Nephron (organoid): Measurements from ENCODE around the gene ZHX3.

ENCODE experiments used
- H3K27ac Mint-ChIP-seq, 3 experiments: 2 replicates each; pipeline ENCODE4 v1.8.0; 2020; ENCODE audit warnings: mixed read lengths in 3 of 3, mild to moderate bottlenecking in 2 of 3, moderate library complexity in 1 of 3
- H3K27me3 Mint-ChIP-seq: 2 replicates; pipeline ENCODE4 v1.8.0; 2021; ENCODE audit warnings: low read depth, mild to moderate bottlenecking, moderate library complexity, mixed read lengths
- H3K36me3 Mint-ChIP-seq: 2 replicates; pipeline ENCODE4 v1.8.0; 2020; ENCODE audit warnings: low read depth, mixed read lengths
- H3K4me1 Mint-ChIP-seq: 2 replicates; pipeline ENCODE4 v1.8.0; 2020; ENCODE audit warnings: mixed read lengths
- H3K4me3 Mint-ChIP-seq, 3 experiments: 2 replicates each; pipeline ENCODE4 v1.8.0; 2020; ENCODE audit warnings: mild to moderate bottlenecking in 3 of 3, mixed read lengths in 3 of 3, moderate library complexity in 2 of 3
- H3K9me3 Mint-ChIP-seq: 2 replicates; pipeline ENCODE4 v1.8.0; 2020; ENCODE audit warnings: mixed read lengths
- CTCF ChIP-seq, 3 experiments: fragments of 200-600 bp; sonication (generic); IDR thresholded peaks; one replicate each; pipeline ENCODE4 v1.5.0; 2021; ENCODE audit warnings: antibody characterized with exemption in 3 of 3; ENCODE audit not compliant: unreplicated experiment in 3 of 3

ZHX3 gene

GRCh38 chr20:41350408-41350962 is 33.0 kb upstream of the ZHX3 start:
- no peaks in the 10 kb centered on the region for H3K9me3 Mint-ChIP-seq
- peaks cover 17% of the 10 kb centered on the region for H3K4me1 Mint-ChIP-seq
- no peak for TF ChIP-seq CTCF (IDR thresholded peaks at IDR 0.05; ENCODE audit: unreplicated experiment in 3 of 3)
- H3K27ac Mint-ChIP-seq = peak overlapping the region in 1 of 3 experiments; percentile 30
- no peak overlapping the region for H3K4me3 Mint-ChIP-seq
- peaks cover 4% of the 10 kb centered on the region for H3K36me3 Mint-ChIP-seq
- no peaks in the 10 kb centered on the region for H3K27me3 Mint-ChIP-seq

- H3K27me3 Mint-ChIP-seq = no peaks in the 10 kb centered on the region
- peaks cover 17% of the 10 kb centered on the region for H3K4me1 Mint-ChIP-seq
- H3K27ac Mint-ChIP-seq = no peak overlapping the region
- TF ChIP-seq CTCF (IDR thresholded peaks at IDR 0.05; ENCODE audit: unreplicated experiment in 3 of 3) = no peak
- H3K36me3 Mint-ChIP-seq = peaks cover 4% of the 10 kb centered on the region
- no peak overlapping the region for H3K4me3 Mint-ChIP-seq
- H3K9me3 Mint-ChIP-seq = no peaks in the 10 kb centered on the region
Measured at GRCh38 chr20:41349943-41350342, 32.4 kb upstream of the ZHX3 start.

DNA sequence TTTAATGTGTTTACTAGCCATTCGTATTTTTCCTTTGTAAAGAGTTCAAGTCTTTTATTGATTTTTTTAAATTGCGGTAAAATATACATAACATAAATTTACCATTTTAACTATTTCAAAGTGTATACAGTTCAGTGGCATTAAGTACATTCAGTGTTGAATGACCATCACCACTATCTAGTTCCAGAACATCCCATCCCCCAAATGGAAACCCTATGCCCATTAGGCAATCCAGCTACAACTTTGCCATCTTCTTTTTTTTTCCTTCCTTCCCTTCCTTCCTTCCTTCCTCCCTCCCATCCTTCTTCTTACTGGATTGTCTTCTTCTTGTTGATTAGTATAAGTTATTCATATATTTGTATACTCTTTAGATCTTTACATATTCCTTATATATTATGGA is 31.7 kb upstream of the ZHX3 start:
- Mint-ChIP-seq H3K36me3 (peaks cover 4% of the 10 kb centered on the region), H3K4me3 (no peak overlapping the region), H3K9me3 (no peaks in the 10 kb centered on the region), H3K27me3 (no peaks in the 10 kb centered on the region), H3K4me1 (peaks cover 17% of the 10 kb centered on the region), H3K27ac (peak overlapping the region in 1 of 3 experiments; percentile 43)
- TF ChIP-seq CTCF (IDR thresholded peaks at IDR 0.05; ENCODE audit: unreplicated experiment in 3 of 3) = no peak

DNA sequence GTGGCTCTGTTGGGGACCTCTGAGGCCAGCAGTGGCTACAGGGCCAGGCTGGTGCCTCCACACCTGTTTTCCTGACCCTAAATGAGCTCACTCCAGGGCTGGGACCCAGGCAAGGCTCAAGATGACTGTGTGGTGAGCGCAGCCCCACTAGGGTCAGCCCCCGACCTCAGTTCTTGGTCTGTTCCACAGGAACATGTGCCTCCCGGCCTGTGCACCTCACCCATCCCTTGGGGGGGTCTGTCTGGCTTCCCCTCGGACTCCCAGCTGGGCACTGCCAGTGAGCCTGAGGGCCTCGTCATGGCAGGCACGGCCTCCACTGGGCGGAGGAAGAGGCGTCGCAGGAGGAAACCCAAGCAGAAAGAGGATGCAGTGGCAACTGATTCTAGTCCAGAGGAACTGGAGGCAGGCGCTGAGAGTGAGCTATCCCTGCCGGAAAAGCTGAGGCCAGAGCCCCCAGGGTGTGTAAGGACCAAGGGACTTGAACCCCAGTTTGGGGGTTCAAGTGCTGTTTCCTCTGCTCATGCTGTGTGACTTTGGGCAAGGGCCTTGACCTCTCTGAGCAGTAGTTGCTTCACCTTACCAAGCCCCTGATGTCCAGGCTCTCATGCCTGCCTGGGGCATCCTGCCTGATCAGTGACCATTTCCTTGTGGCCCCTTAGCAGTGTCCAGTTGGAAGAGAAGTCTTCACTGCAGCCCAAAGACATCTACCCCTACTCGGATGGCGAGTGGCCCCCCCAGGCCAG is 31.1 kb upstream of the ZHX3 start:
- H3K36me3 Mint-ChIP-seq = peaks cover 4% of the 10 kb centered on the region
- peaks cover 17% of the 10 kb centered on the region for H3K4me1 Mint-ChIP-seq
- H3K27me3 Mint-ChIP-seq = no peaks in the 10 kb centered on the region
- no peak for TF ChIP-seq CTCF (IDR thresholded peaks at IDR 0.05; ENCODE audit: unreplicated experiment in 3 of 3)
- H3K27ac Mint-ChIP-seq = peak overlapping the region in 1 of 3 experiments; percentile 69
- H3K9me3 Mint-ChIP-seq = no peaks in the 10 kb centered on the region
- no peak overlapping the region for H3K4me3 Mint-ChIP-seq

GRCh38 chr20:41347523-41348429 is 30.2 kb upstream of the ZHX3 start:
- peaks cover 17% of the 10 kb centered on the region for H3K4me1 Mint-ChIP-seq

More at GRCh38 chr20:41347523-41348429, 30.2 kb upstream of the ZHX3 start:
- H3K4me3 Mint-ChIP-seq = no peak overlapping the region
- H3K27ac Mint-ChIP-seq = peak overlapping the region in 2 of 3 experiments; percentile 69 to 74
- no peak for TF ChIP-seq CTCF (IDR thresholded peaks at IDR 0.05; ENCODE audit: unreplicated experiment in 3 of 3)
- peaks cover 4% of the 10 kb centered on the region for H3K36me3 Mint-ChIP-seq
- no peaks in the 10 kb centered on the region for H3K9me3 Mint-ChIP-seq
- H3K27me3 Mint-ChIP-seq = no peaks in the 10 kb centered on the region
